Measurements from ENCODE around the gene LRRC4C.

LRRC4C gene

DNA sequence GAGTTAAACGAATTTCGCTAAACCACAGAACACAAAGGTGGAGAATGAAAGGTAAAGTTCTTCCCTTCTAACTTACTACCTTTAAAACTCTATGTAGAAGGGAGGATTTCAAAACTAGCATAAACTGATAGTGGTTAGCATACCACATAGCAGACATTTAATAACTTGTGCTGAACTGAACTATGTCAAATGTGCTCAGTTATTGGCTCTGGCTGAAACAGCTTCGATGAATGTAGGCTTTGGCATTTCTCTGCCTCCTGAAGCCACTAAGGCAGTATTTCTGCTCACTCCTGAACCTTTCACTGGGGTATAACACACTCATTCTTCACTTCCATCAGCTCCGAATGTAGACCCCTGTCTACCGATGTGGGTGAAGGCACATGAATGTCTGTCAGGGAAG lies 1188.1 kb downstream of the LRRC4C start:
- H3K27me3 ChIP-seq (ENCODE audit: insufficient read depth, low read length, poor library complexity): no peaks in the 10 kb centered on the region
- H3K27ac ChIP-seq (ENCODE audit: low read length): no peak overlapping the region
- H3K79me2 ChIP-seq (ENCODE audit: insufficient read depth, low read length): no peaks in the 10 kb centered on the region
- no peak overlapping the region for H3K4me2 ChIP-seq (ENCODE audit: insufficient read depth, low read length)
- no peak for ATAC-seq (ENCODE audit: insufficient read depth, low read depth)
- no peak overlapping the region for H3K9ac ChIP-seq (ENCODE audit: low read depth, low read length)
- H2AFZ ChIP-seq (ENCODE audit: low read depth, low read length): no peak overlapping the region
- H3K36me3 ChIP-seq (ENCODE audit: insufficient read depth, low read length): no peaks in the 10 kb centered on the region
- no peaks in the 10 kb centered on the region for H3K4me1 ChIP-seq (ENCODE audit: insufficient read depth, low read length)
- no peaks in the 10 kb centered on the region for H3K9me3 ChIP-seq (ENCODE audit: insufficient read depth, low read length, severe bottlenecking)
- DNase-seq: no peak
- H3K4me3 ChIP-seq (ENCODE audit: low read depth in 1 of 2, low read length in 2 of 2): no peak overlapping the region
- TF ChIP-seq, protein P1, sequence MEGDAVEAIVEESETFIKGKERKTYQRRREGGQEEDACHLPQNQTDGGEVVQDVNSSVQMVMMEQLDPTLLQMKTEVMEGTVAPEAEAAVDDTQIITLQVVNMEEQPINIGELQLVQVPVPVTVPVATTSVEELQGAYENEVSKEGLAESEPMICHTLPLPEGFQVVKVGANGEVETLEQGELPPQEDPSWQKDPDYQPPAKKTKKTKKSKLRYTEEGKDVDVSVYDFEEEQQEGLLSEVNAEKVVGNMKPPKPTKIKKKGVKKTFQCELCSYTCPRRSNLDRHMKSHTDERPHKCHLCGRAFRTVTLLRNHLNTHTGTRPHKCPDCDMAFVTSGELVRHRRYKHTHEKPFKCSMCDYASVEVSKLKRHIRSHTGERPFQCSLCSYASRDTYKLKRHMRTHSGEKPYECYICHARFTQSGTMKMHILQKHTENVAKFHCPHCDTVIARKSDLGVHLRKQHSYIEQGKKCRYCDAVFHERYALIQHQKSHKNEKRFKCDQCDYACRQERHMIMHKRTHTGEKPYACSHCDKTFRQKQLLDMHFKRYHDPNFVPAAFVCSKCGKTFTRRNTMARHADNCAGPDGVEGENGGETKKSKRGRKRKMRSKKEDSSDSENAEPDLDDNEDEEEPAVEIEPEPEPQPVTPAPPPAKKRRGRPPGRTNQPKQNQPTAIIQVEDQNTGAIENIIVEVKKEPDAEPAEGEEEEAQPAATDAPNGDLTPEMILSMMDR (IDR thresholded peaks at IDR 0.05; ENCODE audit: borderline replicate concordance, extremely low read depth, low read length, poor library complexity, severe bottlenecking): no peak
- no peak for TF ChIP-seq EZH2 (IDR thresholded peaks at IDR 0.05; ENCODE audit: borderline replicate concordance, low read depth, low read length, severe bottlenecking)
- no peaks in the 10 kb centered on the region for H4K20me1 ChIP-seq (ENCODE audit: insufficient read depth, low read length)

- no peak overlapping the region for H3K4me3 ChIP-seq (ENCODE audit: low read depth in 1 of 2, low read length in 2 of 2)
- no peaks in the 10 kb centered on the region for H3K4me1 ChIP-seq (ENCODE audit: insufficient read depth, low read length)
- H3K9ac ChIP-seq (ENCODE audit: low read depth, low read length): no peak overlapping the region
- DNase-seq (no peak), ATAC-seq (ENCODE audit: insufficient read depth, low read depth) (no peak)
- H3K27ac ChIP-seq (ENCODE audit: low read length): no peak overlapping the region
- no peak overlapping the region for H2AFZ ChIP-seq (ENCODE audit: low read depth, low read length)
- H3K9me3 ChIP-seq (ENCODE audit: insufficient read depth, low read length, severe bottlenecking): no peaks in the 10 kb centered on the region
- no peaks in the 10 kb centered on the region for H4K20me1 ChIP-seq (ENCODE audit: insufficient read depth, low read length)
- no peaks in the 10 kb centered on the region for H3K79me2 ChIP-seq (ENCODE audit: insufficient read depth, low read length)
- no peak for TF ChIP-seq EZH2 (IDR thresholded peaks at IDR 0.05; ENCODE audit: borderline replicate concordance, low read depth, low read length, severe bottlenecking)
- TF ChIP-seq, protein P1 (IDR thresholded peaks at IDR 0.05; ENCODE audit: borderline replicate concordance, extremely low read depth, low read length, poor library complexity, severe bottlenecking): no peak
- no peaks in the 10 kb centered on the region for H3K27me3 ChIP-seq (ENCODE audit: insufficient read depth, low read length, poor library complexity)
- no peaks in the 10 kb centered on the region for H3K36me3 ChIP-seq (ENCODE audit: insufficient read depth, low read length)
- no peak overlapping the region for H3K4me2 ChIP-seq (ENCODE audit: insufficient read depth, low read length)
Observed at GRCh38 chr11:40269865-40270264, 1189.6 kb downstream of the LRRC4C start.

GRCh38 chr11:40268551-40268950 lies 1190.9 kb downstream of the LRRC4C start:
- Histone ChIP-seq H3K9ac (ENCODE audit: low read depth, low read length) (no peak overlapping the region), H3K36me3 (ENCODE audit: insufficient read depth, low read length) (no peaks in the 10 kb centered on the region), H3K79me2 (ENCODE audit: insufficient read depth, low read length) (no peaks in the 10 kb centered on the region), H2AFZ (ENCODE audit: low read depth, low read length) (no peak overlapping the region), H4K20me1 (ENCODE audit: insufficient read depth, low read length) (no peaks in the 10 kb centered on the region), H3K4me2 (ENCODE audit: insufficient read depth, low read length) (no peak overlapping the region), H3K27me3 (ENCODE audit: insufficient read depth, low read length, poor library complexity) (no peaks in the 10 kb centered on the region), H3K4me3 (ENCODE audit: low read depth in 1 of 2, low read length in 2 of 2) (no peak overlapping the region), H3K27ac (ENCODE audit: low read length) (no peak overlapping the region), H3K4me1 (ENCODE audit: insufficient read depth, low read length) (no peaks in the 10 kb centered on the region), H3K9me3 (ENCODE audit: insufficient read depth, low read length, severe bottlenecking) (no peaks in the 10 kb centered on the region)
- TF ChIP-seq, protein P1 (IDR thresholded peaks at IDR 0.05; ENCODE audit: borderline replicate concordance, extremely low read depth, low read length, poor library complexity, severe bottlenecking): no peak
- TF ChIP-seq EZH2 (IDR thresholded peaks at IDR 0.05; ENCODE audit: borderline replicate concordance, low read depth, low read length, severe bottlenecking): no peak
- DNase-seq: no peak
- ATAC-seq (ENCODE audit: insufficient read depth, low read depth): no peak

DNA sequence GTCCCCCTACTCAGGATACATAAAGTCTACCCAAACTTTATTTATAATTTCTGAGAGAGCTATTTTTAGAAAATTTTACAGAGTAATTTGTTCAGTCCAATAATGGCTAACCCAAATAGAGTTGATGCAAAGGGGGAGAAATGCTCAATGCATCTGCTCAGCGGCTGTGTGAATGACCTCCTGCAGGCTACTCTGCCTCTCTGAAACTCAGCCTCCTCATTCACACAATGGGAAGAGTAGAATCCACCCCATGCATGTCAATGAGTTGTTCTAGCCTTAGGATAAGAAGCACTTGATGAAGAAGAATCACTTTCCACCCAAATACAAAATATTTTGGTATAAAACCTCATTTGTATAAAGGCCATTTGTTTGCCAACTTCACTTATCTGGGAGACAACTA lies 1204.0 kb downstream of the LRRC4C start:
- Histone ChIP-seq H3K4me2 (ENCODE audit: insufficient read depth, low read length) (no peak overlapping the region), H3K9me3 (ENCODE audit: insufficient read depth, low read length, severe bottlenecking) (peaks cover 2% of the 10 kb centered on the region), H3K27ac (ENCODE audit: low read length) (no peak overlapping the region), H3K27me3 (ENCODE audit: insufficient read depth, low read length, poor library complexity) (no peaks in the 10 kb centered on the region), H4K20me1 (ENCODE audit: insufficient read depth, low read length) (no peaks in the 10 kb centered on the region), H3K36me3 (ENCODE audit: insufficient read depth, low read length) (no peaks in the 10 kb centered on the region), H3K79me2 (ENCODE audit: insufficient read depth, low read length) (no peaks in the 10 kb centered on the region), H3K9ac (ENCODE audit: low read depth, low read length) (no peak overlapping the region), H2AFZ (ENCODE audit: low read depth, low read length) (no peak overlapping the region), H3K4me1 (ENCODE audit: insufficient read depth, low read length) (no peaks in the 10 kb centered on the region), H3K4me3 (ENCODE audit: low read depth in 1 of 2, low read length in 2 of 2) (no peak overlapping the region)
- no peak for ATAC-seq (ENCODE audit: insufficient read depth, low read depth)
- TF ChIP-seq, protein P1 (IDR thresholded peaks at IDR 0.05; ENCODE audit: borderline replicate concordance, extremely low read depth, low read length, poor library complexity, severe bottlenecking): no peak
- no peak for TF ChIP-seq EZH2 (IDR thresholded peaks at IDR 0.05; ENCODE audit: borderline replicate concordance, low read depth, low read length, severe bottlenecking)
- DNase-seq: no peak
